GM21737 (cell line): ENCODE data around the gene PPP1R14C.
"Not testable (repeated sequence)": the region's sequence is repeated elsewhere in the genome, so short reads cannot be mapped to it uniquely, and the experiment has no call there.

ENCODE experiments used
- ATAC-seq: cut with Tn5 transposase; IDR thresholded peaks from one replicate; pipeline ENCODE4 v1.9.1; 2021; ENCODE audit warnings: mild to moderate bottlenecking, moderate library complexity; ENCODE audit not compliant: unreplicated experiment

Gene PPP1R14C

GRCh38 chr6:150187433-150187832 is 44.6 kb downstream of the PPP1R14C start:
- not testable (repeated sequence) for ATAC-seq

GRCh38 chr6:150189122-150189521 is 46.3 kb downstream of the PPP1R14C start:
- ATAC-seq, result no peak

DNA sequence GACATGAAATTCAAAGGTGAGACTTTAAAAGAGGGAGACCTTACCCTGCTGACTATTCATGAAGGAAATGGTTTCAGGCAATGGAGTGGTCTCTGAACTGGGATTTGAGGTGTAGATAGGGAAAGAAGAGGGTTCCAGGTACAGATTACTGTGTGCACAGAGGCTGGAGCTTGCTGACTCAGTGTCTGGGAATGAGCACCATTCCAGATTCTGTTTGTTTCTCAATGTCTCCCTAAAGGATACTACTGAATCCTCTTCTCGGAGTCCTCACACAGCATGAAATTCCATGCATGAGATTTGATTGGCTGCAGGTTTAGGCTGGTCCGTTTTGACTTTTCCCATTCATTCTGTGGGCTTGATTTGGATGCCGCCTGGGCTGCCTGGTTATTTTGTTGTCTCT is 49.0 kb downstream of the PPP1R14C start:
- no peak for ATAC-seq

DNA sequence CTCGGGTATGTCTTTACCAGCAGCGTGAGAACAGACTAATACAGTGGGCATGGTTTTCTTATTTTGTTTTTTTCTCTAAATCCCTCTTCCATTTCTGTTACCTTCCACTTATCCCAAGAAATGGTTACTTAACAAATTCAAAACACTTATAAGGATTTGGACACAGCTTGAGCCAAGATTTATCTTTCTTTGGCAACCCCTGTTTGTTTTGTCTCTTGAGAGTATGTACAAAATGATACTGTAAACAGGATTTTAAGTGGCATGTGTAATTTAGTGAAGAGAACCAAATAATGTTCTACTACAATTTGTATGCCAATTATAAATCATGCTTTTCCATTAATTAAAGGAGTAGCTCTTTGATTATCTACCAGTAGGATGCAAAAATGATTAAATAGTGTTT is 51.4 kb downstream of the PPP1R14C start:
- no peak for ATAC-seq

DNA sequence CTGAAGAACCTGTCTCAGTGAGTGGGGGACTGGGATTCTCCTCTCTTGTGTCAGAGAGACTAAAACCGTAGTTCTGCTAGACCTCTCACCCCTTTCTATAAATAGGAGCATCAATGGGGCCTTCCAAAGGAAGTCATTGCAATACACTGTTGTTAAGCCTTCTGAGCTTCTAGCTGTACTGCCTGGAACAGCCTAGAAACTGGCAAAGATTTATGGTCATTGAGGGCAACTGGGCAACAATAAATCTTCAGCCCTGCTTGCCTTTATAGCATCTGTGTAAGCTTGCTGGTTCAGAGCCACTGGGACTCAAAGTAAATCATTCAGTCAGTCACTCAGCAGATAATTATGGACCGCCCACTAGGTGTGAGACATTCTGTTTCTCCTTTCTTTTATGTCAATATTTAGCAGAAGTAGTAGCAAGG is 53.2 kb downstream of the PPP1R14C start:
- no peak for ATAC-seq

- ATAC-seq, result no peak
Observed at GRCh38 chr6:150196942-150197745, 54.3 kb downstream of the PPP1R14C start.

DNA sequence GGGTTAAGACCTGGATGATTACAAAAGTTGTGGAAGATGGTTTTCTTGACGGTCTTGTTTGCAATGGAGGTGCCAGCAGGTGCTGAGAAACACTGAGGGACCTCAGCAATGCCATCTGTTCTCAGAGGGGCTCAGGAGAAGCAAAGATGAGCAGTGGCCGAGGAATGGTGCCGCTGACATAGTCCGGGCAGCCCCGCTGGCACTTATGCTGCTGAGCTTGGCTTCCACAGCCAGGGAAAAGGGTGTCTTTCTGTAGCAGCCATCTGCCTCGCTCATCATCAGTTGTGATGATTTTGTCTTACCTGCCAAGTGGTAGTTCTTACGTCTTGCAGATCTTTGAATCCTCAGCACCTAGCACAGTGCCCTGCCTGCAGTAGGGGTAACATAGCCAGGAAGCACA is 55.7 kb downstream of the PPP1R14C start:
- no peak for ATAC-seq

DNA sequence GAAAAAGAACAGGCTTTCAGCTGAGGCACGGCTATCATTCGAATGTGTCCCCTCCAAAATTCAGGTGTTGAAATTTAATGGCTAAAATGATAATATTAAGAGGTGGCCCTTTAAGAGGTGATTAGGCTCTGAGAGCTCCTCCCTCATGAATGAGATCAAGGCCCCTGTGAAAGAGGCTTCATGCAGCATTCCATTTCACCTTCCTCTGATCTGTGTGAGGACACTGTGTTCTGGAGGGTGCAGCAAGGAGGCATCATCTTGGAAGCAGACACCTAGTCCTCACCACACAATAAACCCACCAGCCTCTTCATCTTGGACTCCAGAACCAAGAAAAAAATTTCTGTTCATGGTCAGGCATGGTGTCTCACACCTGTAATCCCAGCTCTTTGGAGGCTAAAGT is 56.4 kb downstream of the PPP1R14C start:
- no peak for ATAC-seq

DNA sequence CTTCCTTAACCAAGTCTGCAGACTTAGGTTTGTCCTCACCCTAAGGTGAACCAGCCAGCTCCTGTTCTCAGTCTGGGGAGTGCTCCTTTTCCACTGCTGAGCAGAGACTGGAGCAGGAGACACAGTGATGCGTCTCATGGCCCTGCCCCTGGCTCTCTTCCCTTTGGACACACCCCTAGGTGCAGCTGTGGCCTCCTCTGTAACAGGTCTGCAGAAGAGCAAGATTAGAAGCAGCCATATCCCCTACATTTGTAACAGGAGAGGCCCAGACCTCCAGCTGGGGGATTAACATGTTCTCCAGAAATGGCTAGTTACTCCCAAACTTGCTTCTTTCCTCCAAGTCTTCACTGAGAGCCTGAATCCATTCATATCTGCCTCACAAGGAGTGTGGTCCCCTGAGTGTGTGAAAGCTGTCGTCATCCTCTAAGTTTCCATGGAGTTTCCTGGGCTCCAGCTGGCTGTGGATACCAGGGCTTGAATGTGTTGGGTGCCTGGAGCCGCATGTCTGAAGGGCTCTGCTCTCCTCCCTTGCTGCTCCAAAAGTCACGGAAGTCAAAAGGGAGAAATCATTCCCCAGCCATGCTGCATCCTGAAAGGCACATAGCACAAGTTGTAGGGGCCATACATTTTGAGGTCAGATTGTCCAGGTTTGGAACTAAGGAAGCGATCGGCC is 57.7 kb downstream of the PPP1R14C start:
- no peak for ATAC-seq

GRCh38 chr6:150201285-150201684 is 58.4 kb downstream of the PPP1R14C start:
- no peak for ATAC-seq

DNA sequence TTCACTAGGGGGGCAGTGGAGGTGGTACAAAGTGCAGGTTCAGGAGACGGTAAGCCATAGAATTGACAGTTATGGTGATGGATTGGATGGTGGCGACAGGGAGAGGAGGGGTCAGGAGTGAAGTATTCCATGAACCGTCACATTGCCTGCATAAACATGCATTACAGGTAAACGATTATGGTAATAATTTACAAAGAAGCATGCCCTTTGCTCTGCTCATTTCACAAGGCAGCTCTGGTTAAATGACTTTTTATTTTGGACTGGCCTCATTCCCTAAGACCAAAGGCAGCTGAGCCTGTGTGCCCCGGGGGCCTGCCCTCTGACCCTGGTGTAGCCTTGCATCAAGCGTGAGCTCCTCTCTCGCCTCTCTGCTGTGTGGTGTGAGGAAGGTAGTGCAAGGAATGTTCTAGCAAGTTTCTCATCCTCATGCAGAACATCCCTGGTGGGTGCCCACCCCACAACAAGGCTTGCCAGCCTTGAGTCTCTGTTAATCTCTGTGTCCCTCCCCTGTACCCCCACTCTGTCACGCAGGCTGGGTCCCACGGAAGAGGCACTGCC is 59.0 kb downstream of the PPP1R14C start:
- no peak for ATAC-seq

- no peak for ATAC-seq
Observed at GRCh38 chr6:150202404-150202803, 59.6 kb downstream of the PPP1R14C start.

DNA sequence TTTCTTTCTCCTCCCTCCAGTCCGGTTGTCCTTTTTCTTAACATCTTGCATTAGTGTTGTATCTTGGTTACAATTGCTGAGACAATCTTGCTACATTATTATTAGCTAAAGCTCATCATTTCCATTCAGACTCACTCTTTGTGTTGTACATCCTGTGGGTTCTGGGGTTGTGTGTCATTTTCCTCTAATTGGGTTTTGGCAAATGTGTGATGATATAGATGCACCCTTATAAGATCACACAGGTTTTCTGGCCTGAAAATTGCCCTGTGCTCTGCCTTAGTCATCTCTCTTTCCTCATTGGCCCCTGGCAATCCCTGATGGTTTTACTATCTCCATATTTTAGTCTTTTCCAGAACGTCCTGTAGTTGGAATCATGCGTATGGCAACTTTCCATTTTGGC is 60.1 kb downstream of the PPP1R14C start:
- ATAC-seq, result no peak

GRCh38 chr6:150203378-150203777 is 60.5 kb downstream of the PPP1R14C start:
- no peak for ATAC-seq

DNA sequence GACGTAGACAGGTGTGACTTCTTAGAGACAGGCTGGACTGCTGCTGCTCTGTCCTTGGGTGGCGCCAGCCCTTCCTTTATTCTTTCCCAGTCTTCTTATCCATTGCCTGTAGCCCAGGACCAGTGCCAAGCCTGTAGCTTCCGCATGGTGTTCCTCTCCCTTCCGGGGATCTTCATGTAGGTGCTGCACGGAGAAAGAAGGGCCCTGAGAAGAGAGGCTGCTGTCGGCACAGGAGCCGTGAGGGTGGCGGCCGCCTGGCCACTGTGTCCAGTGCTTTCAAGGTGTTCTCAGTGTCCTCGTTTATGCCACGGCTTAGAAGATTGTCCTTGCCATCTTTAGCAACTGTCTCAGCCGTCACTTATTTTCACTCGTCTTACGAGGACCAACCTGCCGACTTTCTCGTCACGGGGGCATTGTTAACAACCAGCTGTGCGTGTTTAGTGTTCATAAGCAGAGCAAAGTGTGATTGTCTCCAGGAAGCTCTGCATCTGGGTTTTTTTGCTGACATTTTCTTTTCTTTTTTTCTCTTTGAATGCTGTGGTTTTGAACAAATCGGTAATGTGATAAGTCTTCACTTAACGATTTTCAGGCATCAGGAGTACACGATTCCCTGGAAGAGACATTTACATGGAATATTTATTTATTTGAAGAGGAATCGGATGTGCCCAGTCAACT is 61.2 kb downstream of the PPP1R14C start:
- ATAC-seq, result no peak

DNA sequence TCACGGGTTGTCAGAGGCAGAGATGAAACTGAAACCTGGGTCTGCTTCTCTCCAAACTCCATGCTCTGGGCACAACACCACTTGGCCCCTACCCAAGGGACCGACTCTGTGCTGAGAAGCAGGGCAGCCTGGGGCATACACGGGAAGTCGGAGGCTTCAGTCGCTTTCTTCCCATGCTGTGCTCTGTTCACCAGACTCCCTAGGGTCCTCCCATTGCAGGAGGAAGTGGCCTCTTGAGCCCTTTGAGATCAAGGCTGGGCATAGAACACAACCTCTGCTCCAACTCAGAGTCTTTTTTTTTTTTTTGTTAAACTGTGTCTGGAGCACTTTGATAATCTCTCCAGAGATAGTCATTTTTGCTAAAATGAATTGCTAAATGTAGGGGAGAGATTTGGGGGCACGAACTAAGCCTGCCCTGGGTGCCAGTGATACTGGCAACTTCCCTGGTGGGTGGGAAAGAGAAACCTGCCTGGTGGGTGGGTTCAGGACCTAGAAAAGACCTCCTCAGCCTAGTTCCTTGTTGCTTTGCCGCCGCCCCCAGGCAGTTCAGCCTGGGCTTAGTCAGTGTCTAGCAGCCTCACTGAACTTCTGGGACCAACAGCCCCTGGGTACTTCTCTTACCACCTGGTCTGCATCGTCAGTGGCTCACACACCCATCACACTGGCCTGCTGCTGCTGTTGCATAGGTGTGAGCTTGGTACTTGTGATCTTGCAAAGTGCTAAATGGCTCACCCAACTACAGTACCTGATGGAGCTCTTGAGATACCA is 62.0 kb downstream of the PPP1R14C start:
- ATAC-seq, result no peak

- ATAC-seq, result no peak
Observed at GRCh38 chr6:150207931-150208570, 65.2 kb downstream of the PPP1R14C start.

DNA sequence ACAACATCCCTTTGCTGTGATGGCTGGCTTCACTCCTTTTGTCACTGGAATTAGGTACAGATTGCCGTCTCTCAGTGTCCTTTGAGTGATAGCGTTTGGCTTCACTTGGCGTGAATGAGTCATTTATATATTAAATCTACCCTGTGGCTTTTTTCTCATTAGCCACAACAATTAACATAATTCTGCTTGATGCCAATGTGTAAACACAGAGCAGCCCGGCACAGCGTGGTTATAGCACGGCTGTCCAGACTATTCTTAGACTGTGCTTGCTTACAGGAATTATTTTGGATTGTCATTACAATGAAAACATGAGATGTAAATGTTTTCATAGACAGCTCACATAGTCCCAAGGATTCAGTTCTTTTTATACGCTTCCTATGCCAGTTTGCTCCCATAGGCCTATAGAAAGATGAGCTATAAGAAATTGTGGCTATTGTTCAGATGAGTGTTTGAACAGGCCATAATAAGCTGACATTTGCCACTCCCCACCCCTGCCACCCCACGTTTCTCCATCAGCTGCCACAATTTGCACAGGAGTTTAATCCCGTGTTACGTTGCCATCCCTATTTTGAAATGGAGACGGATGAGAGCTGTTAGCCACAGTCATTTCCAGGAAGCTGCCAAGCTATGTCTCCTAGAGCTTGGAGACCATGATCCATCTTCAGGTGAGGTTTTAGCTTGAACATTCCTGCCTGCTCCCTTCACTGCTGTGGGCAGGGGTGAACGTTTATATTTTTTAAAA is 65.9 kb downstream of the PPP1R14C start:
- ATAC-seq, result no peak

- no peak for ATAC-seq
Observed at GRCh38 chr6:150209415-150209814, 66.6 kb downstream of the PPP1R14C start.
